ENCODE results near the gene OTOF.

OTOF gene

DNA sequence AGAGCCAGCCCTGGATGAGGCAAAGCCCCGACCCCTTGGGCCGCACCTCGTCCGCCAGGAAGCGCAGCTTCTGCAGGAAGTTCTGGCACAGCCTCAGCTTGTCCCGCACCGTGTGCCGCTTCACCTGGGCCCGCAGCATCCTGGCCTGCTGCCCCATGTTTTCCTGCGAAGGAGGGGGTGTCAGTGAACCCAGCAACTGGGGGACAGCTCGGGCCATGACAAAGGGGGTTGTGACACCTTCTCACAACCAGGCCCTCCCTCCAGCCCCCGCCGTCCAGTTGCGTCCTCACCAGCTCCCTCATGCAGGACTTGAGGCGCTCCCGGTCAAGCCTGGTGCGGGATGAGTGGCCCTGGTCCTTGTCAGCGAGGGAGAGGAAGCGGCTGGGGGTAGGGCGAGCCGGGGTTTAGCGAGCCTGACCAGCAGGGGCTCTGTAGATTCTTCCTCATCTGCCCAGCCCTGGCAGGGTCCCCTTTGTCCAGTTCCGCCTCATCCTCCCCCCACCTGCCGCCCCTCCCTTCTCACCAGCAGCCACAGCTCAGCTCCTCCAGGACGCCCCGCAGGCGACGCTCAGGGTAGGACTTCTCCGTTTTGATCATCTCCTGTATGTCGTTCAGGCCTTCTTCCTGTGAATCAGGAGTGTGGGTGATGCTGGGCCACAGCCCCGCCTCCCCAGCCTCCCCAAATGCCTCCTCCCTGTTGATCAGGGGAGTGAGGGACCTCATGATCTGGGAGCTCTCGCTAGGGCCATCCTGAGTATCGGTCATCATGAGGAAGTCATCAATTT lies 606 bp downstream of the OTOF start:
- H3K79me2 ChIP-seq (ENCODE audit: low read length), result no peaks in the 10 kb centered on the region
- TF ChIP-seq EZH2 (optimal IDR thresholded peaks at IDR 0.05; ENCODE audit: low read depth, low read length), result no peak
- TF ChIP-seq, protein P1, sequence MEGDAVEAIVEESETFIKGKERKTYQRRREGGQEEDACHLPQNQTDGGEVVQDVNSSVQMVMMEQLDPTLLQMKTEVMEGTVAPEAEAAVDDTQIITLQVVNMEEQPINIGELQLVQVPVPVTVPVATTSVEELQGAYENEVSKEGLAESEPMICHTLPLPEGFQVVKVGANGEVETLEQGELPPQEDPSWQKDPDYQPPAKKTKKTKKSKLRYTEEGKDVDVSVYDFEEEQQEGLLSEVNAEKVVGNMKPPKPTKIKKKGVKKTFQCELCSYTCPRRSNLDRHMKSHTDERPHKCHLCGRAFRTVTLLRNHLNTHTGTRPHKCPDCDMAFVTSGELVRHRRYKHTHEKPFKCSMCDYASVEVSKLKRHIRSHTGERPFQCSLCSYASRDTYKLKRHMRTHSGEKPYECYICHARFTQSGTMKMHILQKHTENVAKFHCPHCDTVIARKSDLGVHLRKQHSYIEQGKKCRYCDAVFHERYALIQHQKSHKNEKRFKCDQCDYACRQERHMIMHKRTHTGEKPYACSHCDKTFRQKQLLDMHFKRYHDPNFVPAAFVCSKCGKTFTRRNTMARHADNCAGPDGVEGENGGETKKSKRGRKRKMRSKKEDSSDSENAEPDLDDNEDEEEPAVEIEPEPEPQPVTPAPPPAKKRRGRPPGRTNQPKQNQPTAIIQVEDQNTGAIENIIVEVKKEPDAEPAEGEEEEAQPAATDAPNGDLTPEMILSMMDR (IDR thresholded peaks at IDR 0.05; ENCODE audit: low read length), result no peak
- TF ChIP-seq EZH2phosphoT487 (IDR thresholded peaks at IDR 0.05; ENCODE audit: low read length), result no peak
- no peaks in the 10 kb centered on the region for H3K9me2 ChIP-seq (replicated peaks; ENCODE audit: insufficient read depth, low read length)
- peaks cover 18% of the 10 kb centered on the region for H3K27me3 ChIP-seq (replicated peaks; ENCODE audit: insufficient read depth, low read length)
- no peaks in the 10 kb centered on the region for H4K20me1 ChIP-seq (ENCODE audit: insufficient read depth, low read length)
- no peaks in the 10 kb centered on the region for H3F3A ChIP-seq (ENCODE audit: insufficient read depth, low read length)
- no peak overlapping the region for H2AFZ ChIP-seq (ENCODE audit: low read length)
- DNase-seq, result no peak
- no peak overlapping the region for H3K4me3 ChIP-seq (ENCODE audit: low read length)
- no peak overlapping the region for H3K27ac ChIP-seq (ENCODE audit: low read length)
- no peak overlapping the region for H3K4me2 ChIP-seq (ENCODE audit: low read depth, low read length)
- H3K9me3 ChIP-seq (replicated peaks; ENCODE audit: insufficient read depth, low read length), result no peaks in the 10 kb centered on the region
- H3K4me1 ChIP-seq (ENCODE audit: low read length), result no peaks in the 10 kb centered on the region
- no peaks in the 10 kb centered on the region for H3K36me3 ChIP-seq (replicated peaks; ENCODE audit: insufficient read depth, low read length)
- no peak overlapping the region for H3K9ac ChIP-seq (ENCODE audit: low read length)

DNA sequence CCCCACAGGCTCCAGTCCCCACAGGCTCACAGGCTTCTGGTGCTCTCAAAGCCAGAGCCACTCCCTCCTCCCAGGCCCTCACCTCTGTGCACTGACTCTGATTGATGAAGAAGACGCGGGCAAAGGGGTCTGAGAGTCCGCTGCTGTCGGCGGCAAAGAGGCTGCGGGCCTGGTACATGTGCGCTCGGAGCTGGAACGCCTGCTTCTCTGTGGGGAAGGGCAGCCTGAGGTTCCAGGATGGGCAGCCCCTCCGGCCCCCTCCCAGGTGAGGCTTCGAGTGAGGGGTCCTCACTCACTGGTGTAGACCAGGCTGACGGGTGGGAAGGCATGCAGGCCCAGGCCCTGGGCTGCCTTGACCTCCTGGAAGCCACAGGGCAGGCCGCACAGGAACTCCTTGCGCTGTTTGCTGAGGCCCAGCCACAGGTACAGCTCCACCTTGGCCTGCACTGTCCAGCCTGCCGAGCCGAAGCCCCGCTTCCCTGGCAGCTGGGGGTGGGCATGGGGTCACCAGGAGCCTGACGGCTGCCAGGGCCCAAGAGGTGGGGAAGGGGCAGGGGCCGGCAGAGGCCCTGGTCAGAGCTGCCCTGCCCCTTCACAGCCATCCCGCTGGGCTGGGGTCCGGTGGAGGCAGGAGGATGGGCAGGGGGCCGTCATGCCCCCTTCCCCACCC lies 2.0 kb downstream of the OTOF start:
- Histone ChIP-seq H3K9me2 (replicated peaks; ENCODE audit: insufficient read depth, low read length) (no peaks in the 10 kb centered on the region), H3K4me2 (ENCODE audit: low read depth, low read length) (no peak overlapping the region), H3K27me3 (replicated peaks; ENCODE audit: insufficient read depth, low read length) (peaks cover 13% of the 10 kb centered on the region), H3K79me2 (ENCODE audit: low read length) (no peaks in the 10 kb centered on the region), H4K20me1 (ENCODE audit: insufficient read depth, low read length) (no peaks in the 10 kb centered on the region), H3F3A (ENCODE audit: insufficient read depth, low read length) (no peaks in the 10 kb centered on the region), H2AFZ (ENCODE audit: low read length) (no peak overlapping the region), H3K9ac (ENCODE audit: low read length) (no peak overlapping the region), H3K4me1 (ENCODE audit: low read length) (no peaks in the 10 kb centered on the region), H3K36me3 (replicated peaks; ENCODE audit: insufficient read depth, low read length) (no peaks in the 10 kb centered on the region), H3K4me3 (ENCODE audit: low read length) (no peak overlapping the region), H3K27ac (ENCODE audit: low read length) (no peak overlapping the region), H3K9me3 (replicated peaks; ENCODE audit: insufficient read depth, low read length) (no peaks in the 10 kb centered on the region)
- DNase-seq, result no peak
- TF ChIP-seq, protein P1 (IDR thresholded peaks at IDR 0.05; ENCODE audit: low read length), result no peak
- TF ChIP-seq EZH2 (optimal IDR thresholded peaks at IDR 0.05; ENCODE audit: low read depth, low read length), result no peak
- no peak for TF ChIP-seq EZH2phosphoT487 (IDR thresholded peaks at IDR 0.05; ENCODE audit: low read length)

DNA sequence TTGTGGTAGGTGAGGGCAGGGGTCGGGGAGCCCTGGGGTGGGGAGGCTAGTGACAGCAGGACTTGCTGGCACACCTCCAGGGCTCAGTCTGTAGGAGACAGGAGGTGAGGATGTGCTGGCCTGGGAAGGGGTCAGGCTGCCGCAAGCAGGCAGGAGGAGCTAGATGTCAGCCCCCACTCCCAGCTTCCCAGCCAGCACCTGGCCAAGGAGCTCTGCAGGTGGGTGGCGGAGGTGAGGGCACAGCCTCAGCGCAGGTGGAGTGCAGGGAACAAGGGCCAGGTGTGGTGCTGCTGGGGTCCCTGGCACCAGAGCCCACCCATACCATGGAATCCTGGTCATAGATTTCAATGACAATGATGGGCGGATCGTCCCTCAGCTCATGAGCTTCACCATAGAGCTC lies 2.9 kb downstream of the OTOF start:
- Histone ChIP-seq H3K79me2 (ENCODE audit: low read length) (no peaks in the 10 kb centered on the region), H3K9me3 (replicated peaks; ENCODE audit: insufficient read depth, low read length) (no peaks in the 10 kb centered on the region), H3K4me3 (ENCODE audit: low read length) (no peak overlapping the region), H2AFZ (ENCODE audit: low read length) (no peak overlapping the region), H3K36me3 (replicated peaks; ENCODE audit: insufficient read depth, low read length) (no peaks in the 10 kb centered on the region), H3K9me2 (replicated peaks; ENCODE audit: insufficient read depth, low read length) (no peaks in the 10 kb centered on the region), H3F3A (ENCODE audit: insufficient read depth, low read length) (no peaks in the 10 kb centered on the region), H3K27ac (ENCODE audit: low read length) (no peak overlapping the region), H3K27me3 (replicated peaks; ENCODE audit: insufficient read depth, low read length) (peaks cover 13% of the 10 kb centered on the region), H4K20me1 (ENCODE audit: insufficient read depth, low read length) (no peaks in the 10 kb centered on the region), H3K4me2 (ENCODE audit: low read depth, low read length) (no peak overlapping the region), H3K9ac (ENCODE audit: low read length) (no peak overlapping the region), H3K4me1 (ENCODE audit: low read length) (no peaks in the 10 kb centered on the region)
- TF ChIP-seq EZH2 (optimal IDR thresholded peaks at IDR 0.05; ENCODE audit: low read depth, low read length), result no peak
- TF ChIP-seq, protein P1 (IDR thresholded peaks at IDR 0.05; ENCODE audit: low read length), result no peak
- no peak for TF ChIP-seq EZH2phosphoT487 (IDR thresholded peaks at IDR 0.05; ENCODE audit: low read length)
- DNase-seq, result no peak

Data from MM.1S (cell line).